ENCODE data around the gene RYK.

DNA sequence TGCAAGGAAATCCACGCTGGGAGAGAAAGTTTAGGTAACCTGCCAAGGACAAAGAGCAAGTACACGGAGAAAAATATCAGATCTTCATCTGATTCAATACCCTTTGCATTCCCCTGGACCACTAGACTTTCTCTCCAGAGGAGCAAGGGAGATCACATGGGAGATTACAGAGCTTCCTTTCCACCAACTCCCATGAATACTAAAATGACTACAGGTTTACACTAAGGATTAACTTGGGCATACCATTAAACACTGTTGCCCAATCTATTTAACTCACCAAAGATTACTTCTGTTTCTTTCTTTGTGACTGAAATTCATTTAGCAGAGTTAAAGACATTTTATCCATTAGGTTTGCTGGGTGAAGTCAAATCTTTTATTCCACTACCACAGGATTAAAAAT is 71.2 kb downstream of the RYK start:
- TF ChIP-seq GATA2 (IDR thresholded peaks at IDR 0.05; ENCODE audit: low read depth, low read length) (no peak), GATA3 (IDR thresholded peaks at IDR 0.05; ENCODE audit: low read depth, low read length) (no peak)

Measured in SH-SY5Y (cell line).